Stimulated activated CD4-positive, alpha-beta T cell treated with anti-CD3 and anti-CD28 coated beads, Interleukin-15, amount 100 ng/mL, for 48 hours (primary cell): ENCODE measurements around the gene CALD1.

Source experiments
- DNase-seq, 2 donors: peaks; one replicate each; pipeline ENCODE4 v3.0.0-alpha.2; 2020; ENCODE audit warnings: low read depth in 2 of 2

The CALD1 gene

GRCh38 chr7:134892963-134893362, 113.5 kb downstream of the CALD1 start:
- no peak for DNase-seq

- no peak for DNase-seq
Observed at GRCh38 chr7:134893920-134894319, 114.5 kb downstream of the CALD1 start.

- DNase-seq = no peak
Observed at GRCh38 chr7:134894928-134895327, 115.5 kb downstream of the CALD1 start.

- no peak for DNase-seq
Observed at GRCh38 chr7:134896073-134896472, 116.6 kb downstream of the CALD1 start.

GRCh38 chr7:134897936-134898335, 118.5 kb downstream of the CALD1 start:
- DNase-seq = no peak

- no peak for DNase-seq
Observed at GRCh38 chr7:134899729-134900128, 120.3 kb downstream of the CALD1 start.

- DNase-seq = no peak
Observed at GRCh38 chr7:134900166-134900982, 120.9 kb downstream of the CALD1 start.

- DNase-seq = no peak
Observed at GRCh38 chr7:134901389-134902020, 122.1 kb downstream of the CALD1 start.

- DNase-seq = no peak
Observed at GRCh38 chr7:134902058-134902457, 122.6 kb downstream of the CALD1 start.

GRCh38 chr7:134903073-134903790, 123.8 kb downstream of the CALD1 start:
- DNase-seq = no peak

- DNase-seq = no peak
Observed at GRCh38 chr7:134905375-134905774, 125.9 kb downstream of the CALD1 start.

GRCh38 chr7:134907000-134907399, 127.6 kb downstream of the CALD1 start:
- DNase-seq = no peak

GRCh38 chr7:134907639-134908038, 128.2 kb downstream of the CALD1 start:
- no peak for DNase-seq

- no peak for DNase-seq
Observed at GRCh38 chr7:134908289-134908688, 128.9 kb downstream of the CALD1 start.

- DNase-seq = no peak
Observed at GRCh38 chr7:134910214-134910890, 130.9 kb downstream of the CALD1 start.

GRCh38 chr7:134910968-134911367, 131.5 kb downstream of the CALD1 start:
- DNase-seq = no peak

GRCh38 chr7:134916171-134916883, 136.9 kb downstream of the CALD1 start:
- DNase-seq = no peak

- DNase-seq = no peak
Observed at GRCh38 chr7:134919240-134919641, 139.8 kb downstream of the CALD1 start.

GRCh38 chr7:134920026-134920753, 140.8 kb downstream of the CALD1 start:
- DNase-seq = no peak
